Suprapubic skin (tissue), 4 donors: Measurements from ENCODE around the gene CD8B2.
"Not testable (repeated sequence)": the region's sequence is repeated elsewhere in the genome, so short reads cannot be mapped to it uniquely, and the experiment has no call there.

Experiments used
- CTCF ChIP-seq, 2 donors: fragments of 200-600 bp in 1 of 2; fragments of 450-650 bp in 1 of 2; sonication (generic) in 1 of 2; IDR thresholded peaks; one replicate each; pipeline ENCODE4 v1.5.1; 2016 to 2019; ENCODE audit warnings: antibody characterized with exemption in 2 of 2, mild to moderate bottlenecking in 1 of 2, moderate library complexity in 1 of 2
- POLR2A ChIP-seq, 2 donors: fragments of 450-650 bp; IDR thresholded peaks; one replicate each; pipeline ENCODE4 v1.6.1; 2017; ENCODE audit warnings: antibody characterized with exemption in 2 of 2, mild to moderate bottlenecking in 2 of 2, moderate library complexity in 2 of 2
- POLR2AphosphoS5 ChIP-seq, 3 donors: sonication (generic); formaldehyde crosslinking; IDR thresholded peaks; one replicate each; pipeline ENCODE4 v1.6.1; 2017; ENCODE audit warnings: antibody characterized with exemption in 3 of 3

GRCh38 chr2:106508660-106509373, 21.7 kb downstream of the CD8B2 start:
- TF ChIP-seq CTCF, POLR2AphosphoS5, POLR2A (IDR thresholded peaks at IDR 0.05): not testable (repeated sequence)
